GM06990 (cell line): ENCODE results near the gene JADE2.

ENCODE experiments used
- DNase-seq: peaks from one replicate; pipeline ENCODE4 v3.0.0-alpha.2; 2011; ENCODE audit not compliant: insufficient read length; ENCODE audit errors: extremely low read depth
- H3K27me3 ChIP-seq: replicated peaks from 2 replicates; pipeline ENCODE4 v1.6.0; 2011; ENCODE audit warnings: low read length; ENCODE audit not compliant: control insufficient read depth, insufficient read depth
- H3K36me3 ChIP-seq: 2 replicates; pipeline ENCODE4 v1.5.1; 2011; ENCODE audit warnings: low read length; ENCODE audit not compliant: control insufficient read depth, insufficient read depth
- H3K4me3 ChIP-seq: replicated peaks from 2 replicates; pipeline ENCODE4 v1.5.1; 2011; ENCODE audit warnings: low read depth, mild to moderate bottlenecking, control low read depth, low read length
- CTCF ChIP-seq: IDR thresholded peaks from 2 replicates; pipeline ENCODE4 v1.5.1; 2011; ENCODE audit warnings: low read length, control low read depth, mild to moderate bottlenecking, inconsistent platforms; ENCODE audit not compliant: insufficient read depth, poor library complexity, severe bottlenecking

Gene JADE2

GRCh38 chr5:134538296-134538695 lies 12.8 kb downstream of the JADE2 start:
- peaks cover 9% of the 10 kb centered on the region for H3K36me3 ChIP-seq
- no peaks in the 10 kb centered on the region for H3K27me3 ChIP-seq
- H3K4me3 ChIP-seq = no peak overlapping the region
- TF ChIP-seq CTCF = no peak
- DNase-seq = no peak

- DNase-seq = no peak
- TF ChIP-seq CTCF = no peak
- Histone ChIP-seq H3K36me3 (peaks cover 6% of the 10 kb centered on the region), H3K27me3 (no peaks in the 10 kb centered on the region), H3K4me3 (no peak overlapping the region)
Measured at GRCh38 chr5:134539732-134540131, 14.3 kb downstream of the JADE2 start.

GRCh38 chr5:134540747-134541733 lies 15.6 kb downstream of the JADE2 start:
- peak; percentile 70 for DNase-seq
- H3K36me3 ChIP-seq = peaks cover 5% of the 10 kb centered on the region
- H3K4me3 ChIP-seq = no peak overlapping the region
- no peaks in the 10 kb centered on the region for H3K27me3 ChIP-seq
- TF ChIP-seq CTCF = no peak

- DNase-seq = peak; percentile 39
- no peaks in the 10 kb centered on the region for H3K27me3 ChIP-seq
- TF ChIP-seq CTCF = no peak
- no peak overlapping the region for H3K4me3 ChIP-seq
- H3K36me3 ChIP-seq = peaks cover 5% of the 10 kb centered on the region
Measured at GRCh38 chr5:134541736-134542376, 16.4 kb downstream of the JADE2 start.

- peak overlapping the region; percentile 60 for H3K4me3 ChIP-seq
- no peaks in the 10 kb centered on the region for H3K27me3 ChIP-seq
- peaks cover 3% of the 10 kb centered on the region for H3K36me3 ChIP-seq
- TF ChIP-seq CTCF = no peak
- peak; percentile 76 for DNase-seq
Measured at GRCh38 chr5:134543820-134544614, 18.5 kb downstream of the JADE2 start.
